Measurements from ENCODE around the gene TMIGD2.
"Not testable (repeated sequence)": the region's sequence is repeated elsewhere in the genome, so short reads cannot be mapped to it uniquely, and the experiment has no call there.

The TMIGD2 gene

GRCh38 chr19:4266253-4267000 lies 35.8 kb downstream of the TMIGD2 start:
- DNase-seq: no peak

GRCh38 chr19:4264812-4265211 lies 37.4 kb downstream of the TMIGD2 start:
- DNase-seq: no peak

- DNase-seq: no peak
Measured at GRCh38 chr19:4260613-4261191, 41.5 kb downstream of the TMIGD2 start.

- DNase-seq: no peak
Measured at GRCh38 chr19:4258181-4258580, 44.0 kb downstream of the TMIGD2 start.

GRCh38 chr19:4257025-4257424 lies 45.2 kb downstream of the TMIGD2 start:
- no peak for DNase-seq

- DNase-seq: no peak
Measured at GRCh38 chr19:4256563-4256962, 45.6 kb downstream of the TMIGD2 start.

- DNase-seq: peak; percentile 100
Measured at GRCh38 chr19:4246767-4247593, 55.2 kb downstream of the TMIGD2 start, which contains the start of gene YJU2. YJU2 (plus strand) TSS chr19:4247080; CDS start chr19:4247147, 67 bp downstream.

- not testable (repeated sequence) for DNase-seq
Measured at GRCh38 chr19:4245938-4246337, 56.3 kb downstream of the TMIGD2 start.

Measured in COR-L47 (cell line).